Mucosa of stomach (tissue), 1 donor: Measurements from ENCODE around the gene DGKI.

ENCODE experiments used
- H3K27me3 ChIP-seq: one replicate; pipeline ENCODE4 v1.7.0; 2013; ENCODE audit warnings: mild to moderate bottlenecking, low read length; ENCODE audit not compliant: control insufficient read depth, insufficient read depth
- H3K36me3 ChIP-seq: one replicate; pipeline ENCODE4 v1.7.0; 2013; ENCODE audit warnings: low read length; ENCODE audit not compliant: control insufficient read depth, insufficient read depth
- H3K4me1 ChIP-seq: one replicate; pipeline ENCODE4 v1.7.0; 2013; ENCODE audit warnings: mild to moderate bottlenecking, low read length; ENCODE audit not compliant: control insufficient read depth, insufficient read depth
- H3K4me3 ChIP-seq: one replicate; pipeline ENCODE4 v1.7.0; 2013; ENCODE audit warnings: low read length
- H3K9ac ChIP-seq: one replicate; pipeline ENCODE4 v1.7.0; 2013; ENCODE audit warnings: mild to moderate bottlenecking, low read length, moderate library complexity
- H3K9me3 ChIP-seq: one replicate; pipeline ENCODE4 v1.7.0; 2013; ENCODE audit warnings: mild to moderate bottlenecking, low read length, moderate library complexity; ENCODE audit not compliant: control insufficient read depth
- donor health status: Pancreatic carcinoma.

DGKI gene

DNA sequence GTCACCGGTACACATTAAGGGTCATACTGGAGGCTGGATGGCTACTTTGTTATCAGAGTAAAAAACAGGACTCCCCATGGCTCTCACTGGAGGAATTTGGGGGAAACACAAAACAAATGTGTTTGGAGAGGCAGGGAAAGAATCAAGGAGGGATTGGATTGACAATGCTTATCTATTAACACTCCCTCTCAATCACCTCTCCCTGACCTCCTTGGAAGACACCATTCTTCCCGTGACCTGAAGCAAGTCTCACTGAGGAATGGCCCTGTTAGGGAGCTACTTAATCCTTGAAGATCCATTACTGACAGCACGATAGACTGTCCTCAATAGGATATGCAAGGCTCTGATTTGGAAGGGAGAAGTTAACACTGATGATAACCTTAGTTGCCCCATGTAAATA, 261.2 kb downstream of the DGKI start:
- Histone ChIP-seq H3K36me3 (no peaks in the 10 kb centered on the region), H3K27me3 (no peaks in the 10 kb centered on the region), H3K4me1 (no peaks in the 10 kb centered on the region), H3K9ac (no peak overlapping the region), H3K4me3 (no peak overlapping the region), H3K9me3 (no peaks in the 10 kb centered on the region)

DNA sequence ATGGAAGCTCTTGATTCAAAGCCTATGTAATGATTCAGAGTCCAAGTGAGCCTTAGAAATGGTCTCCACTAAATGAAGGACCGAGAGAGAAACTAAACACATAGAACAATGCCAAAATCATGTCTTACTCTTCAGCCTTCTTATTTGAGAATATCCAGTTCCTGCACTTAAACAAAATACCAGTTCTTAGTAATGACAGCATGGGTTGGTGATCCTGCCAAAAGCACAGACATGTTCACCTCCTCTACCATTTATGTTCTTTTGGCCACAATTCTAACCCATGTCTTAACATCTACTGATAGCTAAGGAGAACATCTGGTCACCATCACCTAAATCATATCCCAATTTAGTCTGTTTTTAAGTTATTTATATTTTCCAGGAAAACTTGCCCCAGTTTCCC, 263.6 kb downstream of the DGKI start:
- Histone ChIP-seq H3K9me3 (no peaks in the 10 kb centered on the region), H3K9ac (no peak overlapping the region)

DNA sequence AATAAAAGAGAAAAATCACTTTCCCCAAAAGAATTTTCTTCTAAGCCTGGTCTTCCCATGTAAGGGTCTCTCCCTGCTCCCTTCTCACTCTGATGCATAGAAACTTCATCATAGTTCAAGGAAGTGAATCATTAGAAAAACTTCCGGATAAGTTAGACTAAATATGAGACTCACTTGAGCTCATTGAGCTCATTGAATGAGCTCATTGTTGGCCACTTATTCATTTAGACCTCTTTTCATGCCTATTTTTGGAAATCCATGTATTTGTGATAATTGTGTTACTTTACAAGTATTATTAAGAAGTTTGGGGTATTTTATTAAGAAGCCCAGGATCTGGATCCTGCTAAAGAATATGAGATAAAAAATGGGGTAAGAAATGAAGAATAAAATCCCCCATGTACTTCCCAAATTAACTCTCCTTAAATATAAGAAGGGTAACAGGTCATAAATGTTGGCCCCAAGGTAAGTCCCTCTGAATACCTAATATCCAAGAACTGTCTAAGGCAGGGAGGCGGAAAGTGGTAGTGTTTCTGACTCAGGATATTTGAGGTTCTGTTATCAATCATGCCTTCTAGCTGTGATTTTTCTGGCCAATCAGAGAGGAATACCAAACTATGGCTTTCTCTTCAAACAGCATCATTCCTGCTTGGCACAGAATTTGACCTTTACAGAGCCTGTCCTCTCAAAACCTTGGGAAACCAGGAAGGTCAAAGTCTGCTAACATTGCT, 266.7 kb downstream of the DGKI start:
- Histone ChIP-seq H3K9me3 (no peaks in the 10 kb centered on the region), H3K9ac (no peak overlapping the region), H3K4me3 (no peak overlapping the region), H3K27me3 (no peaks in the 10 kb centered on the region), H3K4me1 (no peaks in the 10 kb centered on the region), H3K36me3 (no peaks in the 10 kb centered on the region)

More for the DNA sequence above, 263.6 kb downstream of the DGKI start:
- Histone ChIP-seq H3K4me3 (no peak overlapping the region), H3K36me3 (no peaks in the 10 kb centered on the region), H3K27me3 (no peaks in the 10 kb centered on the region), H3K4me1 (no peaks in the 10 kb centered on the region)

DNA sequence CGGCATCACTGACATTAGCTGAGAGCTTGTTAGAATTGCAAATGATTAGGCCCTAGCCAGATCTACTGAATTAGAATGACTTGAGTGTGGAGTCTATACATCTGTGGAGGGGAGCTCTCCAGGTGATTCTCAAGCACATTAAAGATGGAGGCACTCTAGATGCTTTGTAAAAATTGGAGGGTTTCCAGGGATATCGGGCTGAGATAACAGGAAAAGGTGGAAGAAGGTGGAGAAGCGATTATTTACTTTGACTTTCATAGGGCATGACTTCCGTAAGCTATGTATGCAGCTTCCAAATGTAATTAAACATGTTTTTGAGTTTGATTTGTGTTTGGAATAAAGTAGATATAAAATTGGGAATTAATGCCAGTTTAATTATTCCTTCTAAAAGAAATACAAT, 268.2 kb downstream of the DGKI start:
- H3K27me3 ChIP-seq: no peaks in the 10 kb centered on the region
- no peaks in the 10 kb centered on the region for H3K4me1 ChIP-seq
- no peak overlapping the region for H3K9ac ChIP-seq
- no peaks in the 10 kb centered on the region for H3K9me3 ChIP-seq
- no peaks in the 10 kb centered on the region for H3K36me3 ChIP-seq
- no peak overlapping the region for H3K4me3 ChIP-seq

DNA sequence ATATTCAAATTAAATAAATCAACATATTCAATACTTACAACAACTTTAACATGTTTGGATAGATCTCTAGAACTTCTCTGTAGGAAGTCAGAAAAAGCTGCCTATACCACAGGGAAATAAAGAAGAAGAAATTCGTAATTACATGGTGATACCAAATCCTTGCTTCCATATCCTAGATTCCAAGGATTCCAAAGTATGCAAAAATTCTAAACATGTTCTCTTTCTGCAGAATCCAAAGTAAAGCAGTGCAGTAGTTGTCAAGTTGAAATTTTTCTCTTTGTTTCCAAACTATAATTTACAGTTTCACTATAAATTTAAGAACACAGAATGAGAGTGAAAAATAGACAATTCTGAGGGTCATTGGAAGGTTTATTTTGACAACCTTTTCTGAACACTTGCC, 269.6 kb downstream of the DGKI start:
- H3K4me1 ChIP-seq: no peaks in the 10 kb centered on the region
- no peak overlapping the region for H3K9ac ChIP-seq
- no peaks in the 10 kb centered on the region for H3K36me3 ChIP-seq
- no peak overlapping the region for H3K4me3 ChIP-seq
- no peaks in the 10 kb centered on the region for H3K9me3 ChIP-seq
- no peaks in the 10 kb centered on the region for H3K27me3 ChIP-seq

DNA sequence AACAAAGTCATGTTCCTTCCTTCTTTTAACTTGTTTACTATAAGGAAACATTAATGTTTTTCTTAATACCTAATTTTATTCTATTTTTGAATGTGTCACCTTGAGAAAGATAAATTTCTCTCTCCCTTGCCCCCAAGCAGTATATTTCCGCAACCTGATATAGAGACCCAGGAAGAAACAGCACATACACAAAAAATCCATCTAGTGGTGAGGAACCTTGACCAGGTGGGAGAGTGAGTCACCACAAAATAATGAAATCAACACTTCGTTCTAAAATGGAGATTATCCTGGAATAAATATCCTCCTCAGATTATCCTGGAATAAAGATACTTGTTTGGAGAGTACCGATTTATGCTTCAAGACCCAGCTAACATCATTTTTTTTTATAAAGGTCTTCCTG, 270.3 kb downstream of the DGKI start:
- H3K9ac ChIP-seq: no peak overlapping the region
- no peaks in the 10 kb centered on the region for H3K9me3 ChIP-seq
- H3K36me3 ChIP-seq: no peaks in the 10 kb centered on the region
- no peaks in the 10 kb centered on the region for H3K27me3 ChIP-seq
- no peaks in the 10 kb centered on the region for H3K4me1 ChIP-seq
- no peak overlapping the region for H3K4me3 ChIP-seq

DNA sequence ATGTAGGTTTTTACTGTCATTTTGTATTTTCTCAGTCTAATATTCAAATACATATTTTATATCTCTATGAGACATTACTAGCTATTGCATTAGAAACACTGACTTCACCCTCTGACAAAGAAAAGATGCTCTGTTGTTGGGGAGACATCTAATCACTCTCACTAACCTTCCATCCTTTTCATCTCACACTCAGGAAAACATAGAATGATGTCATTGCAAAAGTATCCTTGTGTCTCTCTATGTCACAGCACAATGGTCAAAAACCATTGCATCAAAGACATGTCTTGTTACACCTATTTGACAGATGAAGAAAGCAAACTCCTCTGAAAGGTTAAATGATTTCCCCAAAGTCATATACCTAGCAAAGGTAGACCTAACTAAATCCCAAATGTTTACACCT, 272.0 kb downstream of the DGKI start:
- H3K4me3 ChIP-seq: no peak overlapping the region

DNA sequence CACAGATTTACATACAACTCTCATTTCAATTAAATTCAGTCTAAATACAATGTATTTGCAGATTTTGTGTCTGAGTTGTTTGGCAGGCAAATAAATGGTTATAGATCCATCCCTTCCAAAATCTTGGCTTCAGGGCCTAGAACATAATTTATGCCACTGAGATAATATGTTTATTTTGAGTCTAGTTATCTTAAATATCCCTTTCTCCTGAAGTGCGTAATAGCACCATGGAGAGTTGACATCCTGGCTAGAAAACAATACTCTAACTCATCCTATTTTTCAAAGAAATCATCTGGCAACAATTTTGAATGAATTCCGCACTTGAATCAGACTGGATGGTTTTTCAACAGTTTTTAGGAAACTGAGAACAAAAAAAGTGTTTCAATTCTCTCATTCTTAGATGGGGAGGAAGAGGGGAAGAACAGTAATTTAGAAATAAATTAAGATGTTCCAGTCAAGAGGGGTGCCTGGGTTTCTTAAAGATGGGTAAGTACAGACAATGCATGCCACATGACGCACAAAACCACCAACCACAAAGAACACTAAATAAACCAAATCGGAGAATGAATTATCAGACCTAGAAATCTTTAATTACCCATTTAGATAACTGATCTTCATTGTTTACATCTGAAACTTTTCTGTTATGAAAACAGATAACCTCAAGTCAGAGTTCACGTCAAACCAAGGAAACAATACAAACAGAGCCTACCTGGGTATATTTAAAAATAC, 274.6 kb downstream of the DGKI start:
- Histone ChIP-seq H3K9me3 (no peaks in the 10 kb centered on the region), H3K27me3 (no peaks in the 10 kb centered on the region), H3K36me3 (no peaks in the 10 kb centered on the region), H3K4me1 (no peaks in the 10 kb centered on the region), H3K9ac (no peak overlapping the region), H3K4me3 (no peak overlapping the region)

More for the DNA sequence above, 272.0 kb downstream of the DGKI start:
- H3K36me3 ChIP-seq: no peaks in the 10 kb centered on the region
- no peaks in the 10 kb centered on the region for H3K4me1 ChIP-seq
- H3K9me3 ChIP-seq: no peaks in the 10 kb centered on the region
- no peaks in the 10 kb centered on the region for H3K27me3 ChIP-seq
- H3K9ac ChIP-seq: no peak overlapping the region

DNA sequence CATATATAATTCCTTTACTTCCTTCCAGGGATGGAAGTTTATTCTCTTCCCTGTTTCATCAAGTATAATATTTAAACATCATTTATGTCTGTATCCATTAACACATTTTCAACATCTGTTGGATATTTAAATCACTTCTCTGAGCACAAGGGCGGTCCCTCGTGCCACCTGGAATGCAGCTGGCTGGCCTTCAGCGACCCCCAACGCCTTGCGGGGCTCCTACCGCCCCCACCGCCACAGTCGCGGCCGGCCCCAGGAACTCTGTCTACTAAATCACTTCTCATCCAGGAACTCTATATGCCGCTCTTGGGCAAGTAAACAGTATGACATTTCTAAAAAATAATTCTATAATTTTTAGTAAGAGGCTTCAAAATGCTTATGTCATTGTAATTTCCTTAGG, 282.1 kb downstream of the DGKI start:
- no peaks in the 10 kb centered on the region for H3K36me3 ChIP-seq
- no peaks in the 10 kb centered on the region for H3K4me1 ChIP-seq
- H3K9me3 ChIP-seq: no peaks in the 10 kb centered on the region
- H3K9ac ChIP-seq: no peak overlapping the region
- H3K4me3 ChIP-seq: no peak overlapping the region
- no peaks in the 10 kb centered on the region for H3K27me3 ChIP-seq

DNA sequence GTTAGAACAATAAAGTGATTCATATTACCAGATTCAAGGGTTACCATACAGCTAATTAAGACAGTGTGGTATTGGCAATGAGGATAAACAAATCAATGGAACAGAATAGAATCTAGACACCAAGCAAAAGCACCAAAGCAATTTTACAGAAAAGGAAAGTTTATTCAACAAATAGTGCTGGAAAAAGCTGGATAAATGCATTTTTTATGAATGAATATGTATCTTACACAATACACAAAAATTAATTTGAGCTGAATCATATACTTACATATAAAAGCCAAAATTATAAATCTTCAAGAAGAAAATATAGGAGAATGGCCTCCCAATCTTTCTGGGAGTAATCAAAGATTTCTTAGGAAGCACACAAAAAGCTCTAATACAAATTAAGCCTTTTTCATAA, 282.8 kb downstream of the DGKI start:
- no peak overlapping the region for H3K4me3 ChIP-seq
- no peaks in the 10 kb centered on the region for H3K4me1 ChIP-seq
- no peaks in the 10 kb centered on the region for H3K9me3 ChIP-seq
- no peaks in the 10 kb centered on the region for H3K36me3 ChIP-seq
- H3K9ac ChIP-seq: no peak overlapping the region
- no peaks in the 10 kb centered on the region for H3K27me3 ChIP-seq

DNA sequence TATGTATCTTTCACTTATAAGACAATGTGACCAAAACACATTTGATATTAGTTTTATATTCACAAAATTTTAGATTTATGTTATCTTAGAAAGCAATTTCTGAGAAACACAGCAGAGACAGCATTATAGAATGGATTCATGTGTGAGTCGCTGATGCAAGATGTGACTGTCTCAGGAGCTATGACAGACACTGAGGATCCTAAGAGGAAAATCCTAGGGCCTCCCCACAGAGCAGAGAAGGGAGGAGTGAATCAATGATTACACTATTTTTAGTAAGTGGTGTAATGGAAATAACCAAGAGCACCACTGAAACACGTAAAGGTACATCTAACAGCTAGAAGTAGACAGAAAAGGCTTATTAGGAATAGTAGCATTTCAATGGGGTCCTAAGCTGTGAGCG, 299.3 kb downstream of the DGKI start:
- Histone ChIP-seq H3K4me1 (no peaks in the 10 kb centered on the region), H3K9ac (no peak overlapping the region), H3K36me3 (no peaks in the 10 kb centered on the region), H3K9me3 (no peaks in the 10 kb centered on the region), H3K4me3 (no peak overlapping the region), H3K27me3 (no peaks in the 10 kb centered on the region)

DNA sequence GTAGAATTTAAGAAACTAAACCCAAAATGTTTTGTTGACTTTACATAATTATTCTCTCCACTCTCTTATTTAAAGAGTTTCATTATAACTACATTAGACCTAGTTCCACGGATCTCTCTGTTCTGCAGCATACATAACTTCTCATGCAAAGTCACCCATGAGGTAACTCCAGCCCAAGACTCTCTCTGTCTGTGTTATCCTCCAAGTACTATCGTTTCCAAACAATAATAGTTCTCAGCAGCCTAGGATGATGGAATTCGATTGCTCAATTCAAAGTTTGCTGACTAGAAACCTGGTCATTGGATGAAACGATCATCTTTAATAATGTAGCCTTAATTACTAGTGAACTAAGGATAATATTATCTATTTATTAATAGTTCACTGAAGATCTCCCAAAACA, 300.1 kb downstream of the DGKI start:
- Histone ChIP-seq H3K9me3 (no peaks in the 10 kb centered on the region), H3K4me3 (no peak overlapping the region), H3K9ac (no peak overlapping the region), H3K4me1 (no peaks in the 10 kb centered on the region), H3K36me3 (no peaks in the 10 kb centered on the region), H3K27me3 (no peaks in the 10 kb centered on the region)
